HepG2 (cell line): ENCODE data around the gene ZFYVE27. TPM values are rescaled to one million over a fixed set of nuclear protein-coding genes. Genes with fewer than 3 reads are reported as not detected.
A peak's percentile ranks its signal among the peaks of the same experiment; 100 is the strongest.

ENCODE experiments used
- ATAC-seq: fragments of 200-7000 bp; cut with Tn5 transposase; 3 replicates; pipeline ENCODE4 v1.9.1; 2020; ENCODE audit warnings: mild to moderate bottlenecking, moderate library complexity
- Bru-seq: library from RNA; stranded (reverse); fragments of 400-500 nt; gene quantifications from one replicate; lab custom pipeline; 2021; lab: Mats Ljungman, UMichigan
- BruChase-seq, 2 experiments: library from RNA; stranded (reverse); fragments of 400-500 nt; gene quantifications; one replicate each; lab custom pipeline; 2021; lab: Mats Ljungman, UMichigan
- BruUV-seq: library from RNA; stranded (reverse); fragments of 400-500 nt; replicated peaks from 2 replicates; lab custom pipeline; 2021; lab: Mats Ljungman, UMichigan
- CTCF ChIA-PET: fragments of 300-600 bp; formaldehyde crosslinking; extraction: SDS; loops from one replicate; lab custom pipeline; 2021; ENCODE audit warnings: low total read pairs, inconsistent platforms, low intra/inter-chr PET ratio; lab: Yijun Ruan, JAX
- POLR2A ChIA-PET: fragments of 350-600 bp; sonication (Branson Sonifier 250); formaldehyde crosslinking; loops from one replicate; lab custom pipeline; 2020; ENCODE audit warnings: antibody characterized with exemption, inconsistent platforms; lab: Yijun Ruan, JAX
- DNase-seq: peaks from one replicate; pipeline ENCODE4 v3.0.0-alpha.2; 2015; ENCODE audit warnings: low spot score
- FAIRE-seq: peaks from 3 replicates; lab custom pipeline; 2011; peaks lifted over from hg19 to GRCh38; lab: Jason Lieb, UNC
- H2AFZ ChIP-seq: one replicate; pipeline ENCODE4 v1.6.1; 2011; ENCODE audit warnings: low read length, inconsistent platforms
- H3K27ac ChIP-seq: fragments of 300-600 bp; 3 replicates; pipeline ENCODE4 v1.8.0; 2011; ENCODE audit warnings: mixed run types, mild to moderate bottlenecking, mixed read lengths, low read length, inconsistent platforms; ENCODE audit not compliant: insufficient read depth; ENCODE audit errors: extremely low read length
- H3K27me3 ChIP-seq, 2 experiments: fragments of 200-600 bp in 1 of 2; 2 replicates in 1 of 2; 3 replicates in 1 of 2; pipeline versions ENCODE4 v1.6.0 to v1.8.0; 2011; ENCODE audit warnings: low read length in 2 of 2, mild to moderate bottlenecking in 2 of 2, moderate library complexity in 2 of 2, inconsistent platforms in 1 of 2; ENCODE audit not compliant: insufficient read depth in 2 of 2, control insufficient read depth in 1 of 2
- H3K36me3 ChIP-seq, 2 experiments: fragments of 200-600 bp in 1 of 2; replicated peaks in 1 of 2; 2 replicates in 1 of 2; 3 replicates in 1 of 2; pipeline versions ENCODE4 v1.5.1 to v1.8.0; 2011; ENCODE audit warnings: low read length in 2 of 2, inconsistent platforms in 1 of 2; ENCODE audit not compliant: insufficient read depth in 2 of 2, control insufficient read depth in 1 of 2
- H3K4me1 ChIP-seq: 2 replicates; pipeline ENCODE4 v1.5.1; 2012; ENCODE audit warnings: low read length, inconsistent platforms; ENCODE audit not compliant: insufficient read depth
- H3K4me2 ChIP-seq: 2 replicates; pipeline ENCODE4 v1.6.0; 2011; ENCODE audit warnings: low read depth, low read length, inconsistent platforms
- H3K4me3 ChIP-seq, 3 experiments: fragments of 200-600 bp in 1 of 3; sonication (generic), shearing (Covaris generic) in 1 of 3; replicated peaks in 1 of 3; 2 replicates each; pipeline ENCODE4 v1.5.1; 2011 to 2016; ENCODE audit warnings: low read length in 3 of 3, inconsistent platforms in 2 of 3, low read depth in 2 of 3, mild to moderate bottlenecking in 2 of 3, control low read depth in 1 of 3, mixed read lengths in 1 of 3; ENCODE audit not compliant: insufficient read depth in 1 of 3
- H3K79me2 ChIP-seq: one replicate; pipeline ENCODE4 v1.6.1; 2011; ENCODE audit warnings: low read length, inconsistent platforms; ENCODE audit not compliant: insufficient read depth
- H3K9ac ChIP-seq: 2 replicates; pipeline ENCODE4 v1.6.0; 2011; ENCODE audit warnings: mild to moderate bottlenecking, low read depth, low read length, inconsistent platforms; ENCODE audit not compliant: insufficient read depth
- H3K9me3 ChIP-seq: 2 replicates; pipeline ENCODE4 v1.5.1; 2012; ENCODE audit warnings: mild to moderate bottlenecking, low read length
- H4K20me1 ChIP-seq: 2 replicates; pipeline ENCODE4 v1.6.0; 2011; ENCODE audit warnings: inconsistent platforms, mild to moderate bottlenecking, low read length, moderate library complexity; ENCODE audit not compliant: insufficient read depth
- HNRNPUL1 ChIP-seq: fragments of 200-400 bp; formaldehyde crosslinking; IDR thresholded peaks from 2 replicates; pipeline ENCODE4 v1.6.1; 2017; ENCODE audit warnings: low read depth, mild to moderate bottlenecking, low read length, moderate library complexity
- ISX ChIP-seq: sonication (generic); formaldehyde crosslinking; conservative IDR thresholded peaks from 2 replicates; pipeline ENCODE4 v1.5.0; 2020; ENCODE audit warnings: missing genetic modification reagents
- KAT7 ChIP-seq: IDR thresholded peaks from 2 replicates; pipeline ENCODE4 v1.6.1; 2018; ENCODE audit warnings: borderline replicate concordance, missing compliant biosample characterization
- RBAK ChIP-seq: sonication (generic); formaldehyde crosslinking; IDR thresholded peaks from 2 replicates; pipeline ENCODE4 v1.5.1; 2020; ENCODE audit warnings: mild to moderate bottlenecking, missing genetic modification reagents
- RXRB ChIP-seq: IDR thresholded peaks from 2 replicates; pipeline ENCODE4 v1.6.1; 2016; ENCODE audit warnings: borderline replicate concordance, missing genetic modification reagents, missing compliant biosample characterization
- ZC3H4 ChIP-seq: sonication (generic); formaldehyde crosslinking; IDR thresholded peaks from 2 replicates; pipeline ENCODE4 v1.4.0; 2020; ENCODE audit warnings: missing genetic modification reagents, borderline replicate concordance
- ZNF180 ChIP-seq: sonication (generic); formaldehyde crosslinking; IDR thresholded peaks from 2 replicates; pipeline ENCODE4 v1.4.0; 2020; ENCODE audit warnings: low read depth, missing genetic modification reagents, borderline replicate concordance
- ZNF225 ChIP-seq: sonication (generic); formaldehyde crosslinking; IDR thresholded peaks from 2 replicates; pipeline ENCODE4 v1.4.0; 2020; ENCODE audit warnings: mild to moderate bottlenecking, missing genetic modification reagents
- ZNF263 ChIP-seq: sonication (generic); formaldehyde crosslinking; IDR thresholded peaks from 2 replicates; pipeline ENCODE4 v1.4.0; 2020; ENCODE audit warnings: missing genetic modification reagents
- ZNF646 ChIP-seq: sonication (generic); formaldehyde crosslinking; IDR thresholded peaks from 2 replicates; pipeline ENCODE4 v1.9.0; 2021; ENCODE audit warnings: mild to moderate bottlenecking, missing genetic modification reagents
- WGBS: methylation state at CpG from one replicate; pipeline ENCODE4 v1.1.6; 2017; ENCODE audit warnings: low lambda C conversion rate; 5-methylcytosine and 5-hydroxymethylcytosine counted together
- in situ Hi-C: cut with HindIII; loops from 2 replicates; pipeline ENCODE4 v1.10.0; 2017; ENCODE audit warnings: low pct_unique_long_range_greater_than_20kb; ENCODE audit not compliant: extremely low pct_ligation_motif_present
- intact Hi-C: fragments of 100-400 bp; cut with micrococcal nuclease; formaldehyde crosslinking; loops from one replicate; pipeline ENCODE4 v1.10.0; 2022; ENCODE audit not compliant: unreplicated experiment
- long read RNA-seq, 2 experiments: library from RNA in 1 of 2; library from polyadenylated mRNA in 1 of 2; stranded (forward) in 1 of 2; unstranded in 1 of 2; transcript quantifications; one replicate each; pipeline ENCODE4 v2.0.0, GENCODE V29; 2019 to 2022
- polyA minus RNA-seq, 3 experiments: library from RNA; depleted of rRNA, polyadenylated mRNA; stranded (reverse); fragments of >200 nt; gene quantifications; 2 replicates each; pipeline ENCODE4 v1.2.3, GENCODE V29; 2011; ENCODE audit warnings: low replicate concordance in 1 of 3
- polyA plus RNA-seq, 8 experiments: library from polyadenylated mRNA; depleted of rRNA in 3 of 8; stranded (reverse) in 7 of 8; unstranded in 1 of 8; fragments of >200 nt; fragmentation: Illumina TruSeq in 4 of 8; extraction: Trizol in 4 of 8; gene quantifications; 2 replicates each; pipeline versions ENCODE4 v1.2.1 to v1.2.3, GENCODE V29; 2011 to 2016; ENCODE audit warnings: low read depth in 4 of 8, missing spikeins in 1 of 8, mixed read lengths in 1 of 8; ENCODE audit not compliant: insufficient read depth in 1 of 8
- total RNA-seq, 5 experiments: library from RNA; depleted of rRNA; stranded (reverse); fragments of >200 nt; fragmentation: Illumina TruSeq; extraction: Trizol; gene quantifications; 2 replicates each; pipeline ENCODE4 v1.2.3, GENCODE V29; 2016; ENCODE audit warnings: low read depth in 1 of 5

Gene ZFYVE27
- total RNA-seq (2016; rRNA removed; fragmentation: Illumina TruSeq; extraction: Trizol) (6.1 and 19.7 TPM in 2 replicates), polyA plus RNA-seq (2011; rRNA removed) (20.5 and 26.9 TPM in 2 replicates), polyA minus RNA-seq (2011; rRNA and poly(A)+ RNA removed; ENCODE audit: low replicate concordance) (26.7 and 43.3 TPM in 2 replicates), Bru-seq, nascent RNA (percentile 87 among the genes with signal in this experiment), BruChase-seq, experiment 1, labeled RNA remaining after a 6-hour chase (percentile 83 among the genes with signal in this experiment), BruChase-seq, experiment 2, labeled RNA remaining after a 2-hour chase (percentile 93 among the genes with signal in this experiment)
- 2.8 and 3.8 TPM in 2 replicates for total RNA-seq (2016; cell fraction: cytosol; rRNA removed; fragmentation: Illumina TruSeq; extraction: Trizol; ENCODE audit: low read depth)
- 5.8 and 20.5 TPM in 2 replicates for total RNA-seq (2016; cell fraction: insoluble cytoplasmic fraction; rRNA removed; fragmentation: Illumina TruSeq; extraction: Trizol)
- total RNA-seq (2016; cell fraction: membrane; rRNA removed; fragmentation: Illumina TruSeq; extraction: Trizol): 4.5 and 6.1 TPM in 2 replicates
- total RNA-seq (2016; cell fraction: nucleus; rRNA removed; fragmentation: Illumina TruSeq; extraction: Trizol): 36.5 and 37.6 TPM in 2 replicates
- 11.3 and 12.9 TPM in 2 replicates for polyA plus RNA-seq (2011; cell fraction: cytosol; rRNA removed)
- polyA plus RNA-seq (2011; cell fraction: nucleus; rRNA removed): 107 and 112 TPM in 2 replicates
- 13.0 and 18.5 TPM in 2 replicates for polyA plus RNA-seq (2012)
- polyA plus RNA-seq (2016; cell fraction: cytosol; fragmentation: Illumina TruSeq; extraction: Trizol; ENCODE audit: low read depth): 0.68 and 0.92 TPM in 2 replicates
- 4.2 and 4.9 TPM in 2 replicates for polyA plus RNA-seq (2016; cell fraction: insoluble cytoplasmic fraction; fragmentation: Illumina TruSeq; extraction: Trizol; ENCODE audit: low read depth)
- 1.7 and 2.1 TPM in 2 replicates for polyA plus RNA-seq (2016; cell fraction: membrane; fragmentation: Illumina TruSeq; extraction: Trizol; ENCODE audit: low read depth)
- polyA plus RNA-seq (2016; cell fraction: nucleus; fragmentation: Illumina TruSeq; extraction: Trizol; ENCODE audit: insufficient read depth, low read depth): 50.1 and 57.5 TPM in 2 replicates
- 6.0 and 6.5 TPM in 2 replicates for polyA minus RNA-seq (2011; cell fraction: cytosol; rRNA and poly(A)+ RNA removed)
- polyA minus RNA-seq (2011; cell fraction: nucleus; rRNA and poly(A)+ RNA removed): 45.2 and 45.3 TPM in 2 replicates
- long read RNA-seq, experiment 1, partial matches to known transcripts: 2 of 18 reads
- long read RNA-seq, experiment 1, other reads (novel, unspliced or antisense): 14 of 18 reads
- long read RNA-seq, experiment 2, partial matches to known transcripts: 27 of 70 reads
- long read RNA-seq, experiment 2, other reads (novel, unspliced or antisense): 41 of 70 reads

GRCh38 chr10:97736902-97737769, at the start of gene ZFYVE27:
Gene ZFYVE27, plus strand, starts transcription at chr10:97737128. Its CDS starts 1,350 bp downstream, at chr10:97738478.
- in situ Hi-C loops (loop anchor here (5.0 kb wide), 1 partner anchor 35 kb away; no protein-coding TSS in a partner anchor), intact Hi-C loops (no loop called here)
- ATAC-seq (peak; percentile 83), FAIRE-seq (peak; percentile 66), DNase-seq (peak; percentile 87)
- 1% methylated on average over 12 of the region's 72 CpGs for WGBS
- peaks cover 3 to 16% of the 10 kb centered on the region in 2 experiments; a peak in 4 of 5 replicates for H3K36me3 ChIP-seq
- H3K79me2 ChIP-seq: peaks cover 35% of the 10 kb centered on the region
- H3K4me3 ChIP-seq: peak within 1 kb of the TSS; percentile 82 to 95 (median 91)
- BruUV-seq: TSS peak; percentile 56
- peaks cover 27% of the 10 kb centered on the region for H3K4me1 ChIP-seq
- H3K9ac ChIP-seq: peak within 1 kb of the TSS; percentile 96
- H2AFZ ChIP-seq: peak within 1 kb of the TSS; percentile 46
- no peaks in the 10 kb centered on the region for H3K9me3 ChIP-seq
- H4K20me1 ChIP-seq: no peaks in the 10 kb centered on the region
- H3K27ac ChIP-seq: peak within 1 kb of the TSS; percentile 88
- CTCF ChIA-PET: no interaction called here
- peaks cover 0 to 10% of the 10 kb centered on the region in 2 experiments; a peak in 2 of 5 replicates for H3K27me3 ChIP-seq
- H3K4me2 ChIP-seq: peak within 1 kb of the TSS; percentile 78
- POLR2A ChIA-PET: interaction anchor here (0.8 to 1.8 kb wide), 17 partner anchors 8 to 103 kb away, joined by 3 to 39 read pairs (median 5); partner anchors contain the start of genes AVPI1, MORN4 and PI4K2A
- TF ChIP-seq ZNF263 (peak; percentile 85), KAT7 (peak; percentile 89), ZNF225 (peak; percentile 99), ZC3H4 (CRISPR knock-in tag) (no peak), ZNF646 (CRISPR knock-in tag) (no peak), RXRB (peak; percentile 73), ISX (CRISPR knock-in tag) (no peak), HNRNPUL1 (no peak), ZNF180 (CRISPR knock-in tag) (no peak; the same call in 1 of the 2 replicates), RBAK (CRISPR knock-in tag) (no peak)
